Measurements from ENCODE around the gene RGL1.

The RGL1 gene

GRCh38 chr1:183859119-183859518 lies 54.2 kb downstream of the RGL1 start:
- no peak overlapping the region for H3K4me2 ChIP-seq (ENCODE audit: low read length)
- no peaks in the 10 kb centered on the region for H4K20me1 ChIP-seq (ENCODE audit: control insufficient read depth, insufficient read depth, low read depth, low read length)
- H3K9me2 ChIP-seq (replicated peaks; ENCODE audit: control insufficient read depth, low read length), result no peaks in the 10 kb centered on the region
- no peaks in the 10 kb centered on the region for H3F3A ChIP-seq (ENCODE audit: control insufficient read depth, insufficient read depth)
- H3K4me1 ChIP-seq (ENCODE audit: control insufficient read depth, low read length), result no peaks in the 10 kb centered on the region; the same call in 1 of the 2 replicates
- H3K9me3 ChIP-seq (ENCODE audit: control insufficient read depth, insufficient read depth, low read length), result no peaks in the 10 kb centered on the region
- TF ChIP-seq EZH2phosphoT487 (IDR thresholded peaks at IDR 0.05; ENCODE audit: borderline replicate concordance, low read length) (no peak), CTCF (IDR thresholded peaks at IDR 0.05; ENCODE audit: low read depth, low read length, poor library complexity, severe bottlenecking) (no peak)
- no peaks in the 10 kb centered on the region for H3K36me3 ChIP-seq (ENCODE audit: control insufficient read depth, low read length)
- no peak overlapping the region for H3K27ac ChIP-seq (ENCODE audit: low read depth, low read length)
- no peaks in the 10 kb centered on the region for H3K27me3 ChIP-seq (ENCODE audit: control insufficient read depth, low read length)
- no peaks in the 10 kb centered on the region for H3K79me2 ChIP-seq (ENCODE audit: control insufficient read depth, low read length)
- no peak overlapping the region for H3K4me3 ChIP-seq (ENCODE audit: low read length)

- H3K4me2 ChIP-seq (ENCODE audit: low read length), result no peak overlapping the region
- no peaks in the 10 kb centered on the region for H4K20me1 ChIP-seq (ENCODE audit: control insufficient read depth, insufficient read depth, low read depth, low read length)
- H3F3A ChIP-seq (ENCODE audit: control insufficient read depth, insufficient read depth), result no peaks in the 10 kb centered on the region
- no peaks in the 10 kb centered on the region for H3K36me3 ChIP-seq (ENCODE audit: control insufficient read depth, low read length)
- H3K4me3 ChIP-seq (ENCODE audit: low read length), result no peak overlapping the region
- H3K9me2 ChIP-seq (replicated peaks; ENCODE audit: control insufficient read depth, low read length), result no peaks in the 10 kb centered on the region
- TF ChIP-seq EZH2phosphoT487 (IDR thresholded peaks at IDR 0.05; ENCODE audit: borderline replicate concordance, low read length), result no peak
- no peak for TF ChIP-seq CTCF (IDR thresholded peaks at IDR 0.05; ENCODE audit: low read depth, low read length, poor library complexity, severe bottlenecking)
- no peaks in the 10 kb centered on the region for H3K9me3 ChIP-seq (ENCODE audit: control insufficient read depth, insufficient read depth, low read length)
- H3K79me2 ChIP-seq (ENCODE audit: control insufficient read depth, low read length), result no peaks in the 10 kb centered on the region
- no peaks in the 10 kb centered on the region for H3K27me3 ChIP-seq (ENCODE audit: control insufficient read depth, low read length)
- H3K27ac ChIP-seq (ENCODE audit: low read depth, low read length), result no peak overlapping the region
- no peaks in the 10 kb centered on the region; the same call in 1 of the 2 replicates for H3K4me1 ChIP-seq (ENCODE audit: control insufficient read depth, low read length)
These were observed 54.9 kb downstream of the RGL1 start for GRCh38 chr1:183859831-183860230.

GRCh38 chr1:183862967-183863366 lies 58.0 kb downstream of the RGL1 start:
- no peak overlapping the region for H3K27ac ChIP-seq (ENCODE audit: low read depth, low read length)
- TF ChIP-seq EZH2phosphoT487 (IDR thresholded peaks at IDR 0.05; ENCODE audit: borderline replicate concordance, low read length) (no peak), CTCF (IDR thresholded peaks at IDR 0.05; ENCODE audit: low read depth, low read length, poor library complexity, severe bottlenecking) (no peak)

GRCh38 chr1:183863852-183864251 lies 58.9 kb downstream of the RGL1 start:
- Histone ChIP-seq H4K20me1 (ENCODE audit: control insufficient read depth, insufficient read depth, low read depth, low read length) (no peaks in the 10 kb centered on the region), H3K4me2 (ENCODE audit: low read length) (no peak overlapping the region), H3K36me3 (ENCODE audit: control insufficient read depth, low read length) (no peaks in the 10 kb centered on the region), H3K27ac (ENCODE audit: low read depth, low read length) (no peak overlapping the region), H3K9me2 (replicated peaks; ENCODE audit: control insufficient read depth, low read length) (no peaks in the 10 kb centered on the region), H3K4me1 (ENCODE audit: control insufficient read depth, low read length) (no peaks in the 10 kb centered on the region), H3F3A (ENCODE audit: control insufficient read depth, insufficient read depth) (no peaks in the 10 kb centered on the region), H3K27me3 (ENCODE audit: control insufficient read depth, low read length) (no peaks in the 10 kb centered on the region), H3K4me3 (ENCODE audit: low read length) (no peak overlapping the region), H3K79me2 (ENCODE audit: control insufficient read depth, low read length) (no peaks in the 10 kb centered on the region), H3K9me3 (ENCODE audit: control insufficient read depth, insufficient read depth, low read length) (no peaks in the 10 kb centered on the region)
- TF ChIP-seq EZH2phosphoT487 (IDR thresholded peaks at IDR 0.05; ENCODE audit: borderline replicate concordance, low read length), result no peak
- TF ChIP-seq CTCF (IDR thresholded peaks at IDR 0.05; ENCODE audit: low read depth, low read length, poor library complexity, severe bottlenecking), result no peak

More at GRCh38 chr1:183862967-183863366, 58.0 kb downstream of the RGL1 start:
- Histone ChIP-seq H3K4me3 (ENCODE audit: low read length) (no peak overlapping the region), H3F3A (ENCODE audit: control insufficient read depth, insufficient read depth) (no peaks in the 10 kb centered on the region), H4K20me1 (ENCODE audit: control insufficient read depth, insufficient read depth, low read depth, low read length) (no peaks in the 10 kb centered on the region), H3K27me3 (ENCODE audit: control insufficient read depth, low read length) (no peaks in the 10 kb centered on the region), H3K9me2 (replicated peaks; ENCODE audit: control insufficient read depth, low read length) (no peaks in the 10 kb centered on the region), H3K9me3 (ENCODE audit: control insufficient read depth, insufficient read depth, low read length) (no peaks in the 10 kb centered on the region), H3K79me2 (ENCODE audit: control insufficient read depth, low read length) (no peaks in the 10 kb centered on the region), H3K4me1 (ENCODE audit: control insufficient read depth, low read length) (no peaks in the 10 kb centered on the region), H3K36me3 (ENCODE audit: control insufficient read depth, low read length) (no peaks in the 10 kb centered on the region), H3K4me2 (ENCODE audit: low read length) (no peak overlapping the region)

All from DOHH2 (cell line).